IMR-90 (cell line): ENCODE results near the gene NMRAL1. TPM values are rescaled to one million over a fixed set of nuclear protein-coding genes. Genes with fewer than 3 reads are reported as not detected.

Experiments used
- ATAC-seq: fragments of 200-7000 bp; cut with Tn5 transposase; 2 replicates; pipeline ENCODE4 v1.9.1; 2020; ENCODE audit warnings: low read depth, mild to moderate bottlenecking, moderate library complexity
- BruUV-seq: library from RNA; stranded (reverse); fragments of 400-500 nt; replicated peaks from 2 replicates; lab custom pipeline; 2021; lab: Mats Ljungman, UMichigan
- CTCF ChIA-PET: fragments of 300-600 bp; formaldehyde crosslinking; extraction: SDS; loops from one replicate; lab custom pipeline; 2021; ENCODE audit warnings: antibody characterized with exemption; lab: Yijun Ruan, JAX
- POLR2A ChIA-PET: fragments of 300-600 bp; sonication (Branson Sonifier 250); formaldehyde crosslinking; loops from one replicate; lab custom pipeline; 2022; ENCODE audit warnings: antibody characterized with exemption; ENCODE audit not compliant: unreplicated experiment; lab: Charles Lee
- DNase-seq: peaks from one replicate; pipeline ENCODE4 v3.0.0; 2013
- H2AFZ ChIP-seq: replicated peaks from 2 replicates; pipeline ENCODE3; 2013; ENCODE audit warnings: low read length, mild to moderate bottlenecking; ENCODE audit not compliant: poor library complexity
- H2AK5ac ChIP-seq: 2 replicates; pipeline ENCODE4 v1.6.1; 2013; ENCODE audit warnings: low read depth, low read length, inconsistent platforms
- H2AK9ac ChIP-seq: replicated peaks from 2 replicates; pipeline ENCODE3; 2013; ENCODE audit warnings: mild to moderate bottlenecking, low read depth, low read length, moderate library complexity; ENCODE audit not compliant: poor library complexity
- H2BK120ac ChIP-seq: 2 replicates; pipeline ENCODE4 v1.6.1; 2013; ENCODE audit warnings: low read depth, low read length, inconsistent platforms
- H2BK15ac ChIP-seq: 3 replicates; pipeline ENCODE4 v1.6.1; 2013; ENCODE audit warnings: low read depth, low read length, inconsistent platforms
- H2BK20ac ChIP-seq: 2 replicates; pipeline ENCODE4 v1.6.1; 2013; ENCODE audit warnings: low read depth, mild to moderate bottlenecking, inconsistent platforms, low read length, moderate library complexity
- H2BK5ac ChIP-seq: 2 replicates; pipeline ENCODE4 v1.6.1; 2013; ENCODE audit warnings: mild to moderate bottlenecking, low read depth, low read length, inconsistent platforms; ENCODE audit not compliant: poor library complexity, severe bottlenecking
- H3K14ac ChIP-seq: replicated peaks from 2 replicates; pipeline ENCODE4 v1.6.1; 2013; ENCODE audit warnings: low read depth, low read length, inconsistent platforms
- H3K18ac ChIP-seq: 2 replicates; pipeline ENCODE4 v1.6.1; 2013; ENCODE audit warnings: low read depth, low read length, control low read depth
- H3K23ac ChIP-seq: 2 replicates; pipeline ENCODE4 v1.6.1; 2013; ENCODE audit warnings: low read depth, low read length, inconsistent platforms
- H3K27ac ChIP-seq: 2 replicates; pipeline ENCODE4 v1.5.1; 2013; ENCODE audit warnings: mild to moderate bottlenecking, control low read depth, low read length; ENCODE audit not compliant: insufficient read depth
- H3K27me3 ChIP-seq: 2 replicates; pipeline ENCODE4 v1.6.1; 2013; ENCODE audit warnings: low read length; ENCODE audit not compliant: control insufficient read depth, insufficient read depth
- H3K36me3 ChIP-seq: 2 replicates; pipeline ENCODE4 v1.6.1; 2013; ENCODE audit warnings: low read length, mixed read lengths; ENCODE audit not compliant: control insufficient read depth, insufficient read depth
- H3K4ac ChIP-seq: 2 replicates; pipeline ENCODE4 v1.6.1; 2013; ENCODE audit warnings: low read depth, low read length, inconsistent platforms
- H3K4me1 ChIP-seq: 2 replicates; pipeline ENCODE4 v1.6.1; 2013; ENCODE audit warnings: low read length, mixed read lengths; ENCODE audit not compliant: control insufficient read depth, insufficient read depth
- H3K4me2 ChIP-seq: 2 replicates; pipeline ENCODE4 v1.6.1; 2013; ENCODE audit warnings: low read depth, mild to moderate bottlenecking, control low read depth, low read length, moderate library complexity
- H3K4me3 ChIP-seq: 2 replicates; pipeline ENCODE4 v1.5.1; 2013; ENCODE audit warnings: low read depth, mild to moderate bottlenecking, control low read depth, low read length, moderate library complexity; ENCODE audit not compliant: insufficient read depth
- H3K56ac ChIP-seq: 2 replicates; pipeline ENCODE4 v1.6.1; 2013; ENCODE audit warnings: low read length, inconsistent platforms; ENCODE audit not compliant: insufficient read depth; ENCODE audit errors: extremely low read depth
- H3K79me1 ChIP-seq, 2 experiments: 2 replicates each; pipeline ENCODE4 v1.6.1; 2013; ENCODE audit warnings: low read length in 2 of 2, inconsistent platforms in 1 of 2, low read depth in 1 of 2
- H3K9ac ChIP-seq: 2 replicates; pipeline ENCODE4 v1.6.1; 2013; ENCODE audit warnings: low read depth, low read length, control low read depth
- H3K9me1 ChIP-seq: 2 replicates; pipeline ENCODE4 v1.6.1; 2013; ENCODE audit warnings: low read length, inconsistent platforms; ENCODE audit not compliant: insufficient read depth
- H3K9me3 ChIP-seq: 2 replicates; pipeline ENCODE4 v1.6.1; 2013; ENCODE audit warnings: low read length; ENCODE audit not compliant: control insufficient read depth, insufficient read depth
- H4K20me1 ChIP-seq: 2 replicates; pipeline ENCODE4 v1.6.1; 2013; ENCODE audit warnings: low read length, inconsistent platforms; ENCODE audit not compliant: insufficient read depth
- H4K5ac ChIP-seq: 2 replicates; pipeline ENCODE4 v1.6.1; 2013; ENCODE audit warnings: mild to moderate bottlenecking, low read depth, low read length, control low read depth
- H4K8ac ChIP-seq, 2 experiments: 2 replicates each; pipeline ENCODE4 v1.6.1; 2013; ENCODE audit warnings: low read depth in 2 of 2, low read length in 2 of 2, control low read depth in 1 of 2, inconsistent platforms in 1 of 2
- H4K91ac ChIP-seq: 2 replicates; pipeline ENCODE4 v1.6.1; 2013; ENCODE audit warnings: low read depth, low read length, inconsistent platforms; ENCODE audit not compliant: insufficient read depth
- BHLHE40 ChIP-seq: fragments of 150-350 bp; IDR thresholded peaks from 2 replicates; pipeline ENCODE4 v1.6.1; 2016; ENCODE audit warnings: mild to moderate bottlenecking, low read depth, low read length
- CEBPB ChIP-seq: IDR thresholded peaks from 2 replicates; pipeline ENCODE4 v1.6.1; 2012; ENCODE audit warnings: low read depth, low read length, improper control_type of control experiment
- CHD1 ChIP-seq: IDR thresholded peaks from 2 replicates; pipeline ENCODE4 v1.6.1; 2012; ENCODE audit warnings: low read depth, low read length, improper control_type of control experiment
- FOS ChIP-seq: fragments of 150-350 bp; IDR thresholded peaks from 2 replicates; pipeline ENCODE4 v1.6.1; 2016; ENCODE audit warnings: low read depth, low read length
- MAFK ChIP-seq: IDR thresholded peaks from 2 replicates; pipeline ENCODE4 v1.6.1; 2012; ENCODE audit warnings: low read depth, low read length, improper control_type of control experiment
- MAZ ChIP-seq: IDR thresholded peaks from 2 replicates; pipeline ENCODE4 v1.6.1; 2012; ENCODE audit warnings: low read depth, mild to moderate bottlenecking, low read length, improper control_type of control experiment, moderate library complexity, borderline replicate concordance
- MXI1 ChIP-seq: IDR thresholded peaks from 2 replicates; pipeline ENCODE4 v1.6.1; 2012; ENCODE audit warnings: low read depth, mild to moderate bottlenecking, low read length, moderate library complexity, borderline replicate concordance
- NFE2L2 ChIP-seq: fragments of 150-350 bp; IDR thresholded peaks from 2 replicates; pipeline ENCODE4 v1.6.1; 2016; ENCODE audit warnings: low read depth, mild to moderate bottlenecking, low read length
- POLR2A ChIP-seq: IDR thresholded peaks from 2 replicates; pipeline ENCODE4 v1.6.1; 2012; ENCODE audit warnings: mild to moderate bottlenecking, low read depth, low read length
- RAD21 ChIP-seq: IDR thresholded peaks from 2 replicates; pipeline ENCODE4 v1.6.1; 2012; ENCODE audit warnings: low read length, improper control_type of control experiment
- RCOR1 ChIP-seq: IDR thresholded peaks from 2 replicates; pipeline ENCODE4 v1.6.1; 2012; ENCODE audit warnings: mild to moderate bottlenecking, low read length, improper control_type of control experiment; ENCODE audit not compliant: insufficient replicate concordance
- RFX5 ChIP-seq: IDR thresholded peaks from 2 replicates; pipeline ENCODE4 v1.8.0; 2012; ENCODE audit warnings: low read depth, mild to moderate bottlenecking, low read length, moderate library complexity
- SMC3 ChIP-seq: fragments of 150-350 bp; IDR thresholded peaks from 2 replicates; pipeline ENCODE4 v1.6.1; 2016; ENCODE audit warnings: low read depth, mild to moderate bottlenecking, antibody characterized with exemption, low read length, moderate library complexity
- WGBS, 2 experiments: methylation state at CpG; one replicate each; pipeline versions ENCODE4 v1.1.5 to v1.1.7; 2013; ENCODE audit warnings: missing lambda C conversion rate in 2 of 2; ENCODE audit not compliant: insufficient read length in 1 of 2; ENCODE audit errors: extremely low coverage in 2 of 2; 5-methylcytosine and 5-hydroxymethylcytosine counted together
- dilution Hi-C: fragments of 300-500 bp; cut with HindIII; formaldehyde crosslinking; loops from one replicate; pipeline ENCODE4 v1.14.3; 2018; ENCODE audit warnings: low sequenced_read_pairs; ENCODE audit not compliant: unreplicated experiment
- in situ Hi-C: fragments of 300-500 bp; cut with MboI; formaldehyde crosslinking; loops from 3 replicates; pipeline ENCODE4 v1.14.3; 2019; ENCODE audit warnings: low sequenced_read_pairs, inconsistent platforms, mixed read lengths
- intact Hi-C: fragments of 100-400 bp; cut with micrococcal nuclease; formaldehyde crosslinking; loops from 2 replicates; pipeline ENCODE4 v1.10.0; 2022
- polyA plus RNA-seq, 3 experiments: library from polyadenylated mRNA; depleted of rRNA; stranded (reverse); fragments of >200 nt; gene quantifications; 2 replicates each; pipeline ENCODE4 v1.2.3, GENCODE V29; 2012; ENCODE audit warnings: low replicate concordance in 1 of 3
- total RNA-seq: library from RNA; depleted of rRNA; stranded (reverse); fragments of >200 nt; gene quantifications from 2 replicates; pipeline ENCODE4 v1.2.3, GENCODE V29; 2012
- TF ChIP-seq, protein P1 (sequence below): fragments of 150-350 bp; IDR thresholded peaks from 2 replicates; pipeline ENCODE4 v1.6.1; 2016; ENCODE audit warnings: low read depth, mild to moderate bottlenecking, low read length, moderate library complexity, borderline replicate concordance
- TF ChIP-seq, protein P2 (sequence below): fragments of 150-350 bp; IDR thresholded peaks from 2 replicates; pipeline ENCODE4 v1.6.1; 2017; ENCODE audit warnings: mild to moderate bottlenecking, antibody characterized with exemption, low read length, low read depth
- TF ChIP-seq, protein P3 (sequence below): conservative IDR thresholded peaks from 2 replicates; pipeline ENCODE4 v1.5.1; 2012; ENCODE audit warnings: mild to moderate bottlenecking, low read depth, low read length, improper control_type of control experiment

NMRAL1 gene
- total and polyA plus RNA-seq, 2 of the 4 experiments (the other 2 are of a cell fraction) = 48.6 to 67.6 TPM

GRCh38 chr16:4510131-4510530, 35.7 kb upstream of the NMRAL1 start:
- Histone ChIP-seq H3K4ac (no peak overlapping the region), H3K4me2 (no peak overlapping the region), H3K36me3 (peaks cover 65% of the 10 kb centered on the region), H4K91ac (no peak overlapping the region), H2AK5ac (no peak overlapping the region), H2BK20ac (no peak overlapping the region), H3K4me1 (no peaks in the 10 kb centered on the region), H3K4me3 (no peak overlapping the region), H3K79me1 (peaks cover 3 to 41% of the 10 kb centered on the region in 2 experiments), H3K56ac (no peak overlapping the region), H2AFZ (no peak overlapping the region), H3K27ac (no peak overlapping the region), H3K9me1 (no peaks in the 10 kb centered on the region), H4K5ac (no peak overlapping the region), H4K20me1 (peaks cover 13% of the 10 kb centered on the region), H3K27me3 (no peaks in the 10 kb centered on the region), H4K8ac (no peak overlapping the region), H2BK120ac (no peak overlapping the region), H3K18ac (no peak overlapping the region), H2AK9ac (no peak overlapping the region), H3K9me3 (no peaks in the 10 kb centered on the region), H3K23ac (no peak overlapping the region), H3K9ac (no peak overlapping the region), H2BK5ac (no peak overlapping the region), H3K14ac (no peak overlapping the region), H2BK15ac (no peak overlapping the region)
- TF ChIP-seq, protein P1, sequence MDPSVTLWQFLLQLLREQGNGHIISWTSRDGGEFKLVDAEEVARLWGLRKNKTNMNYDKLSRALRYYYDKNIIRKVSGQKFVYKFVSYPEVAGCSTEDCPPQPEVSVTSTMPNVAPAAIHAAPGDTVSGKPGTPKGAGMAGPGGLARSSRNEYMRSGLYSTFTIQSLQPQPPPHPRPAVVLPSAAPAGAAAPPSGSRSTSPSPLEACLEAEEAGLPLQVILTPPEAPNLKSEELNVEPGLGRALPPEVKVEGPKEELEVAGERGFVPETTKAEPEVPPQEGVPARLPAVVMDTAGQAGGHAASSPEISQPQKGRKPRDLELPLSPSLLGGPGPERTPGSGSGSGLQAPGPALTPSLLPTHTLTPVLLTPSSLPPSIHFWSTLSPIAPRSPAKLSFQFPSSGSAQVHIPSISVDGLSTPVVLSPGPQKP = no peak
- TF ChIP-seq, protein P2, sequence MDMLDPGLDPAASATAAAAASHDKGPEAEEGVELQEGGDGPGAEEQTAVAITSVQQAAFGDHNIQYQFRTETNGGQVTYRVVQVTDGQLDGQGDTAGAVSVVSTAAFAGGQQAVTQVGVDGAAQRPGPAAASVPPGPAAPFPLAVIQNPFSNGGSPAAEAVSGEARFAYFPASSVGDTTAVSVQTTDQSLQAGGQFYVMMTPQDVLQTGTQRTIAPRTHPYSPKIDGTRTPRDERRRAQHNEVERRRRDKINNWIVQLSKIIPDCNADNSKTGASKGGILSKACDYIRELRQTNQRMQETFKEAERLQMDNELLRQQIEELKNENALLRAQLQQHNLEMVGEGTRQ = no peak
- TF ChIP-seq RCOR1 (no peak), NFE2L2 (no peak), MAZ (no peak), CHD1 (no peak), CEBPB (no peak), POLR2A (no peak), BHLHE40 (no peak), RFX5 (no peak), RAD21 (no peak), MAFK (no peak), MXI1 (no peak), FOS (no peak), SMC3 (no peak)
- TF ChIP-seq, protein P3, sequence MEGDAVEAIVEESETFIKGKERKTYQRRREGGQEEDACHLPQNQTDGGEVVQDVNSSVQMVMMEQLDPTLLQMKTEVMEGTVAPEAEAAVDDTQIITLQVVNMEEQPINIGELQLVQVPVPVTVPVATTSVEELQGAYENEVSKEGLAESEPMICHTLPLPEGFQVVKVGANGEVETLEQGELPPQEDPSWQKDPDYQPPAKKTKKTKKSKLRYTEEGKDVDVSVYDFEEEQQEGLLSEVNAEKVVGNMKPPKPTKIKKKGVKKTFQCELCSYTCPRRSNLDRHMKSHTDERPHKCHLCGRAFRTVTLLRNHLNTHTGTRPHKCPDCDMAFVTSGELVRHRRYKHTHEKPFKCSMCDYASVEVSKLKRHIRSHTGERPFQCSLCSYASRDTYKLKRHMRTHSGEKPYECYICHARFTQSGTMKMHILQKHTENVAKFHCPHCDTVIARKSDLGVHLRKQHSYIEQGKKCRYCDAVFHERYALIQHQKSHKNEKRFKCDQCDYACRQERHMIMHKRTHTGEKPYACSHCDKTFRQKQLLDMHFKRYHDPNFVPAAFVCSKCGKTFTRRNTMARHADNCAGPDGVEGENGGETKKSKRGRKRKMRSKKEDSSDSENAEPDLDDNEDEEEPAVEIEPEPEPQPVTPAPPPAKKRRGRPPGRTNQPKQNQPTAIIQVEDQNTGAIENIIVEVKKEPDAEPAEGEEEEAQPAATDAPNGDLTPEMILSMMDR = no peak
- DNase-seq (no peak), ATAC-seq (no peak)
- BruUV-seq = no TSS peak
- intact Hi-C loops = loop anchor here (10.0 kb wide), 1 partner anchor 445 kb away; the partner anchor contains the start of gene SEC14L5
- POLR2A ChIA-PET = no interaction called here
- whole genome bisulfite sequencing, 2 experiments = no CpG with 5 or more reads among the region's 5 CpGs
- dilution Hi-C loops = no loop called here
- CTCF ChIA-PET = no interaction called here
- in situ Hi-C loops = loop anchor here (5.0 to 25.0 kb wide), 2 partner anchors 37 to 452 kb away; partner anchors contain the start of gene SEC14L5
